Epithelial cell of proximal tubule (primary cell): ENCODE data around the gene TRAF3. TPM values are rescaled to one million over a fixed set of nuclear protein-coding genes. Genes with fewer than 3 reads are reported as not detected.
"Not testable (repeated sequence)": the region's sequence is repeated elsewhere in the genome, so short reads cannot be mapped to it uniquely, and the experiment has no call there.

ENCODE experiments used
- DNase-seq: peaks from one replicate; pipeline ENCODE4 v3.0.0-alpha.2; 2011; ENCODE audit warnings: low read depth
- H3K4me3 ChIP-seq: 2 replicates; pipeline ENCODE4 v1.5.1; 2011; ENCODE audit warnings: low read depth, mild to moderate bottlenecking, low read length
- CTCF ChIP-seq: conservative IDR thresholded peaks from 2 replicates; pipeline ENCODE4 v1.5.1; 2012; ENCODE audit warnings: low read depth, mild to moderate bottlenecking, low read length
- total RNA-seq: library from RNA; depleted of rRNA; stranded (reverse); fragments of >200 nt; gene quantifications from 2 replicates; pipeline ENCODE4 v1.2.3, GENCODE V29; 2015

TRAF3 gene
- total RNA-seq, 1 donor from 2014 or later: 21.9 TPM

DNA sequence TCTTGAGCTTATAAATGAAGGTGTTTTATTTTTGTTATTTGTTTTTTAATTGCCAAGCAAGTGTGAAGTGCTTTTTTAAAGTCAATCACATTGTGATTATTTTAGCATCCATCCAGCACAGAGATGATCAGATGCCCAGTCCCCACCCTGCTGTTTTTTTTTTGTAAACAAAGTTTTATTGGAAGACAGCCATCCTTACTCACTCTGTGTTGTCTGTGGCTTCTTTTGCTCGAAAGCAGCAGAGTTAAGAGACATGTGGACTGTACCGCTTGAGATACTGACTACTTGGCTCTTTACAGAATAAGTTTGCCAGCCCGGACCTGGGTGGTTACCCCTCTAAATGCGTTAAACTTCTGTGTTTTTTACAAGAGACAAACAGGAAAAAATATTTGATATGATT is 114.3 kb downstream of the TRAF3 start:
- no peak for TF ChIP-seq CTCF
- DNase-seq: no peak
- H3K4me3 ChIP-seq: no peak overlapping the region

DNA sequence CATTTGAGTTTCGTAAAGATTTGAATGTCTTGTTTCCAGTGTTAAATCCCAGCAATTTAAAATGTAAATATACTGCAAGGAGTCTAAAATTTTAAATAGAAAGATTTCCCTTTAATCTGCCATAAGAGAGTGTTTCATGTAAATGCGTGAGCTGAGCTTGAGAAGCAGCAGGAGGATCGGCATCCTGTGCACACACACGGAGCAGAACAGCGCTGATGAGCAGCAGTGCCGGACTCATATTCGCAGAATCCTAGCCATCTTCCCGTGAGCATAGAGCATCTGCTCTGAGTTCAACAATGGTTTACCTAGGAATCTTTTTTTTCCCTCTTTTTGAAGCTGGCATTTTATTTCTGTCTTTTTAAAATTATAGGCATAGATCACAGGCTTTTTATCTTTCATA is 115.4 kb downstream of the TRAF3 start:
- no peak overlapping the region for H3K4me3 ChIP-seq
- DNase-seq: no peak
- no peak for TF ChIP-seq CTCF

- no peak for DNase-seq
- no peak overlapping the region for H3K4me3 ChIP-seq
- no peak for TF ChIP-seq CTCF
Observed at GRCh38 chr14:102893452-102893851, 116.2 kb downstream of the TRAF3 start.

DNA sequence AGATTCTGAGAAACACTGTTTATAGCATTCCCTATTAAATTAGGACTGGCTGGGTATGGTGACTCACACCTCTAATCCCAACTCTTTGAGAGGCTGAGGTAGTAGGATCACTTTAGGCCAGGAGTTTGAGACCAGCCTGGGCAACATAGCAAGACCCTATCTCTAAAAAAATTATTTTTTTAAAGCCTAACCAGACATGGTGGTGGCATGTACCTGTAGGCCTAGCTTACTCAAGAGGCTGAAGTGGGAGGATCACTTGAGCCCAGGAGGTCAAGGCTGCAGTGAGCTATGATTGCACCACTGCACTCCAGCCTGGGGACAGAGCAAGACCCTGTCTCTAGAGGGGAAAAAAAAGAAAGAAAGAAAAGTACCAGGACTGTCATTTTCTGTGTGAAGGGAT is 119.5 kb downstream of the TRAF3 start:
- not testable (repeated sequence) for DNase-seq, H3K4me3 ChIP-seq

DNA sequence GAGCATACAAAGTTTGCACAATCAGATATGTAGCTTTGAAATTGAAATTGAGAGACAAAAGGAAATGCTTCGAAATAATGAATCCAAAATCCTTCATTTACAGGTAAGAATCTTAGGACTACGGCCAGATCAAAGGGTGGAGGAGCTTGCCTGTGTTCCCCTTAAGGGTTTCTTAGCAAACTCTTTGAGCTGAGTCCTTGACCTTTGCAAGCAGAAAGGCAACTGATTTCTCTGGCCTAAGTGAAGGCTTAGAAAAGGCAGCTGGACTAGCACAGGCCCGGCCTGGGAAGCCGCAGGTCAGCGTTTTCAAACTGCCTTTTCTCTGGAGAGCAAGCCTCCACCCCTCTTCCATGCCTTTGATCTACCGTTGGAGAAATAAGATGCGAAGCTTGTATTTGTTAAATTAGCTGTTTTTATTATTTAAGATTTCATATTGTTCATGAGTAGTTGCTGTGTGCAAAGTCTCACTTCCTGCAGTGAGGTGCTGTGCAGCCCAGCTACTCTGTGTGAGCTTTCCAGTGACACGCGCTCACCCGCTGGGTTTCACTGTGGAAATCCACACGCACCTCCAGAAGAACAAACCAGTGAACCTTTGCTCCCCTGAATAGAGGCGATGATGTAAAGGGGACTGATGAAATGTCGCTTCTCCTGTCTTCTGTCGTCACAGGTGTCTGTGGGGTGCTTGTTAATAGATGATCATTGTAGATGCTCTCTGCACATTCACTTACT is 120.2 kb downstream of the TRAF3 start:
- H3K4me3 ChIP-seq: no peak overlapping the region
- DNase-seq: no peak
- TF ChIP-seq CTCF: no peak

- no peak overlapping the region for H3K4me3 ChIP-seq
- no peak for DNase-seq
- no peak for TF ChIP-seq CTCF
Observed at GRCh38 chr14:102898298-102898697, 121.0 kb downstream of the TRAF3 start.

GRCh38 chr14:102898776-102899515 is 121.7 kb downstream of the TRAF3 start:
- no peak for DNase-seq
- no peak overlapping the region for H3K4me3 ChIP-seq
- no peak for TF ChIP-seq CTCF
